Measurements from ENCODE around the gene PAX9. TPM values are rescaled to one million over a fixed set of nuclear protein-coding genes. Genes with fewer than 3 reads are reported as not detected.

The PAX9 gene
- total and polyA plus RNA-seq, 2 of the 13 experiments (the other 11 are each of a cell fraction or from before 2014, with no cell fraction given), result 0.03 TPM; not detected in 1

GRCh38 chr14:36625436-36625835, 36.2 kb upstream of the PAX9 start (continued):
- TF ChIP-seq, protein P1, sequence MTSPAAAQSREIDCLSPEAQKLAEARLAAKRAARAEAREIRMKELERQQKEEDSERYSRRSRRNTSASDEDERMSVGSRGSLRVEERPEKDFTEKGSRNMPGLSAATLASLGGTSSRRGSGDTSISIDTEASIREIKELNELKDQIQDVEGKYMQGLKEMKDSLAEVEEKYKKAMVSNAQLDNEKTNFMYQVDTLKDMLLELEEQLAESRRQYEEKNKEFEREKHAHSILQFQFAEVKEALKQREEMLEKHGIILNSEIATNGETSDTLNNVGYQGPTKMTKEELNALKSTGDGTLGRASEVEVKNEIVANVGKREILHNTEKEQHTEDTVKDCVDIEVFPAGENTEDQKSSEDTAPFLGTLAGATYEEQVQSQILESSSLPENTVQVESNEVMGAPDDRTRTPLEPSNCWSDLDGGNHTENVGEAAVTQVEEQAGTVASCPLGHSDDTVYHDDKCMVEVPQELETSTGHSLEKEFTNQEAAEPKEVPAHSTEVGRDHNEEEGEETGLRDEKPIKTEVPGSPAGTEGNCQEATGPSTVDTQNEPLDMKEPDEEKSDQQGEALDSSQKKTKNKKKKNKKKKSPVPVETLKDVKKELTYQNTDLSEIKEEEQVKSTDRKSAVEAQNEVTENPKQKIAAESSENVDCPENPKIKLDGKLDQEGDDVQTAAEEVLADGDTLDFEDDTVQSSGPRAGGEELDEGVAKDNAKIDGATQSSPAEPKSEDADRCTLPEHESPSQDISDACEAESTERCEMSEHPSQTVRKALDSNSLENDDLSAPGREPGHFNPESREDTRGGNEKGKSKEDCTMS (CRISPR knock-in tag; conservative IDR thresholded peaks at IDR 0.05), result no peak
- TF ChIP-seq, protein P2, sequence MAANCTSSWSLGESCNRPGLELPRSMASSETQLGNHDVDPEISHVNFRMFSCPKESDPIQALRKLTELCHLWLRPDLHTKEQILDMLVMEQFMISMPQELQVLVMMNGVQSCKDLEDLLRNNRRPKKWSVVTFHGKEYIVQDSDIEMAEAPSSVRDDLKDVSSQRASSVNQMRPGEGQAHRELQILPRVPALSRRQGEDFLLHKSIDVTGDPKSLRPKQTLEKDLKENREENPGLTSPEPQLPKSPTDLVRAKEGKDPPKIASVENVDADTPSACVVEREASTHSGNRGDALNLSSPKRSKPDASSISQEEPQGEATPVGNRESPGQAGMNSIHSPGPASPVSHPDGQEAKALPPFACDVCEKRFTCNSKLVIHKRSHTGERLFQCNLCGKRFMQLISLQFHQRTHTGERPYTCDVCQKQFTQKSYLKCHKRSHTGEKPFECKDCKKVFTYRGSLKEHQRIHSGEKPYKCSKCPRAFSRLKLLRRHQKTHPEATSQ (CRISPR knock-in tag; IDR thresholded peaks at IDR 0.05; ENCODE audit: borderline replicate concordance), result no peak
- TF ChIP-seq ZNF101 (CRISPR knock-in tag; IDR thresholded peaks at IDR 0.05; ENCODE audit: borderline replicate concordance, low read depth) (no peak), REL (CRISPR knock-in tag; conservative IDR thresholded peaks at IDR 0.05) (no peak)

DNA sequence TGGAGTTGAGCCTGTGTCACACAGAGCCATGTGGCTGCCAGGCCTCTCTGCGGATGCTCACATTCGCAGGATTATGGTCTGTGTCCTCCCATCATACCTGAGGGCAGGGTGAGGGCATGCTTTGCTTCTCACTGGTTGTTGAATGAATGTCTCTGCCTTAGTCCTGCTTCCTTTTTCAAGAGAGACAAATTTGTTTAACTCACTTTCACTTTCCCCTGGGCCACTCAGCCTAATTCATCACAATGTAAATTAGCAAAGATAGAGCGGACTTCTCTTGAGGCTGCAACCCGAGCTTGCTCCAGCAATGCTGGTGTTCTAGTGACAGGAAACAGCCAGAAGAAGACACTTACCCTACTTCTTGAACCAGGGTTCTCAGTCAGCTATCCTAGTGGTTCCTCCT, 35.5 kb upstream of the PAX9 start:
- BruUV-seq (replicated peaks), result no TSS peak
- H2AFZ ChIP-seq (ENCODE audit: low read length), result no peak overlapping the region
- no peaks in the 10 kb centered on the region for H3K27me3 ChIP-seq (ENCODE audit: control insufficient read depth in 1 of 2, insufficient read depth in 2 of 2, low read length in 2 of 2)
- in situ Hi-C loops (cut with HindIII; ENCODE audit: extremely low pct_ligation_motif_present, low pct_unique_long_range_greater_than_20kb) (no loop called here), intact Hi-C loops (cut with micrococcal nuclease; ENCODE audit: unreplicated experiment) (no loop called here)
- H3K4me2 ChIP-seq (ENCODE audit: low read depth, low read length), result no peak overlapping the region
- H3K27ac ChIP-seq (ENCODE audit: extremely low read length, insufficient read depth, low read length), result no peak overlapping the region
- DNase-seq (ENCODE audit: low spot score) (no peak), ATAC-seq (peak; percentile 21; the same call in 2 of the 3 replicates), FAIRE-seq (no peak)
- 48% methylated on average over 4 of the region's 4 CpGs for WGBS (ENCODE audit: low lambda C conversion rate)
- H4K20me1 ChIP-seq (ENCODE audit: insufficient read depth, low read length), result no peaks in the 10 kb centered on the region
- H3K36me3 ChIP-seq (replicated peaks in 1 of 2; ENCODE audit: control insufficient read depth in 1 of 2, insufficient read depth in 2 of 2, low read length in 2 of 2), result no peaks in the 10 kb centered on the region
- no peak overlapping the region for H3K9ac ChIP-seq (ENCODE audit: insufficient read depth, low read depth, low read length)
- H3K4me3 ChIP-seq (replicated peaks in 1 of 3; ENCODE audit: insufficient read depth in 1 of 3, low read depth in 2 of 3, low read length in 3 of 3), result no peak overlapping the region
- H3K9me3 ChIP-seq (ENCODE audit: low read length), result peaks cover 9% of the 10 kb centered on the region
- TF ChIP-seq JARID2 (CRISPR knock-in tag; IDR thresholded peaks at IDR 0.05; ENCODE audit: insufficient replicate concordance), result no peak
- no peak for TF ChIP-seq ZNF451 (CRISPR knock-in tag; IDR thresholded peaks at IDR 0.05)
- no peak for TF ChIP-seq ZNF609 (CRISPR knock-in tag; IDR thresholded peaks at IDR 0.05; ENCODE audit: borderline replicate concordance)
- TF ChIP-seq ZNF556 (CRISPR knock-in tag; IDR thresholded peaks at IDR 0.05; ENCODE audit: borderline replicate concordance), result no peak
- no peak for TF ChIP-seq PCBP1 (IDR thresholded peaks at IDR 0.05; ENCODE audit: borderline replicate concordance, low read depth, low read length)
- no peak for TF ChIP-seq FOXO4 (CRISPR knock-in tag; conservative IDR thresholded peaks at IDR 0.05)
- no peak for TF ChIP-seq CEBPG (CRISPR knock-in tag; IDR thresholded peaks at IDR 0.05)
- no peak for TF ChIP-seq ZSCAN31 (CRISPR knock-in tag; IDR thresholded peaks at IDR 0.05; ENCODE audit: low read depth)
- TF ChIP-seq FOXK2 (IDR thresholded peaks at IDR 0.05), result no peak
- peaks cover 13% of the 10 kb centered on the region for H3K4me1 ChIP-seq (ENCODE audit: insufficient read depth, low read length)
- ChIA-PET CTCF (ENCODE audit: low intra/inter-chr PET ratio, low total read pairs) (no interaction called here), POLR2A (no interaction called here)
- H3K79me2 ChIP-seq (ENCODE audit: insufficient read depth, low read length), result no peaks in the 10 kb centered on the region

Measured in HepG2 (cell line).